HCT116 (cell line): Measurements from ENCODE around the gene DPP10.

Experiments used
- CEBPB ChIP-seq: IDR thresholded peaks from 2 replicates; pipeline ENCODE4 v1.6.1; 2012; ENCODE audit warnings: low read depth
- EZH2 ChIP-seq: fragments of 200-600 bp; sonication (generic); IDR thresholded peaks from 2 replicates; pipeline ENCODE4 v1.6.1; 2017; ENCODE audit warnings: antibody characterized with exemption, mixed run types
- POLR2A ChIP-seq: IDR thresholded peaks from 2 replicates; pipeline ENCODE4 v1.7.0; 2011; ENCODE audit warnings: borderline replicate concordance; ENCODE audit not compliant: insufficient read depth, insufficient read length; ENCODE audit errors: extremely low read depth
- SP1 ChIP-seq: IDR thresholded peaks from 2 replicates; pipeline ENCODE4 v1.6.1; 2012; ENCODE audit warnings: low read depth
- SRF ChIP-seq: IDR thresholded peaks from 2 replicates; pipeline ENCODE4 v1.6.1; 2012; ENCODE audit warnings: low read depth
- TF ChIP-seq, protein P1 (sequence below): IDR thresholded peaks from 2 replicates; pipeline ENCODE4 v1.6.1; 2012
- TF ChIP-seq, protein P2 (sequence below): IDR thresholded peaks from 2 replicates; pipeline ENCODE4 v1.6.1; 2012; ENCODE audit warnings: low read depth
- TF ChIP-seq, protein P3 (sequence below), 3 experiments: fragments of 200-600 bp in 1 of 3; sonication (generic) in 1 of 3; IDR thresholded peaks in 2 of 3; conservative IDR thresholded peaks in 1 of 3; 2 replicates each; pipeline ENCODE4 v1.5.1; 2012 to 2017; ENCODE audit warnings: low read depth in 2 of 3, low read length in 2 of 3, antibody characterized with exemption in 1 of 3, borderline replicate concordance in 1 of 3, control low read depth in 1 of 3, mild to moderate bottlenecking in 1 of 3, mixed read lengths in 1 of 3, mixed run types in 1 of 3, moderate library complexity in 1 of 3; ENCODE audit not compliant: insufficient read depth in 1 of 3
- TF ChIP-seq, protein P4 (sequence below): IDR thresholded peaks from 2 replicates; pipeline ENCODE4 v1.6.1; 2012

DNA sequence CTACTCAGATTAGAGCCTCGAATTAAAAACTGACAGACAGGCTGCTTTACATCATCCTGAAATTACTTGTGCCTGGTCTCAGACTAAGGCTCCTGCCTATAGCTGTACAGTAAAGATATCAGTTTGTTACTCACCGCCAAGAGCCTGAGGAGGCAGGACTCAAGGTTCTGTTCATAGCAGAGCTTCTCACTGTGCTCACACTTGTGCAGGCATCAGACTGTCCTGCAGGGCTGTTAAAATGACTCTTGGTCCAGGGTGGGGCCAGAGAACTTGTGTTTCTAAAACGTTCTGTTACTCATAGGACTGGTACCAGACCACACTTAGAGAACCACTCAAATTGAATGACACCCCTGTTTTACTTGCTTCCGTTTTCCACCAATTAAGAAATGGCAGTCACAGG lies 310.0 kb downstream of the DPP10 start:
- TF ChIP-seq, protein P1, sequence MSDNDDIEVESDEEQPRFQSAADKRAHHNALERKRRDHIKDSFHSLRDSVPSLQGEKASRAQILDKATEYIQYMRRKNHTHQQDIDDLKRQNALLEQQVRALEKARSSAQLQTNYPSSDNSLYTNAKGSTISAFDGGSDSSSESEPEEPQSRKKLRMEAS = no peak
- TF ChIP-seq CEBPB (no peak), EZH2 (no peak), POLR2A (no peak), SP1 (no peak), SRF (no peak)
- TF ChIP-seq, protein P2, sequence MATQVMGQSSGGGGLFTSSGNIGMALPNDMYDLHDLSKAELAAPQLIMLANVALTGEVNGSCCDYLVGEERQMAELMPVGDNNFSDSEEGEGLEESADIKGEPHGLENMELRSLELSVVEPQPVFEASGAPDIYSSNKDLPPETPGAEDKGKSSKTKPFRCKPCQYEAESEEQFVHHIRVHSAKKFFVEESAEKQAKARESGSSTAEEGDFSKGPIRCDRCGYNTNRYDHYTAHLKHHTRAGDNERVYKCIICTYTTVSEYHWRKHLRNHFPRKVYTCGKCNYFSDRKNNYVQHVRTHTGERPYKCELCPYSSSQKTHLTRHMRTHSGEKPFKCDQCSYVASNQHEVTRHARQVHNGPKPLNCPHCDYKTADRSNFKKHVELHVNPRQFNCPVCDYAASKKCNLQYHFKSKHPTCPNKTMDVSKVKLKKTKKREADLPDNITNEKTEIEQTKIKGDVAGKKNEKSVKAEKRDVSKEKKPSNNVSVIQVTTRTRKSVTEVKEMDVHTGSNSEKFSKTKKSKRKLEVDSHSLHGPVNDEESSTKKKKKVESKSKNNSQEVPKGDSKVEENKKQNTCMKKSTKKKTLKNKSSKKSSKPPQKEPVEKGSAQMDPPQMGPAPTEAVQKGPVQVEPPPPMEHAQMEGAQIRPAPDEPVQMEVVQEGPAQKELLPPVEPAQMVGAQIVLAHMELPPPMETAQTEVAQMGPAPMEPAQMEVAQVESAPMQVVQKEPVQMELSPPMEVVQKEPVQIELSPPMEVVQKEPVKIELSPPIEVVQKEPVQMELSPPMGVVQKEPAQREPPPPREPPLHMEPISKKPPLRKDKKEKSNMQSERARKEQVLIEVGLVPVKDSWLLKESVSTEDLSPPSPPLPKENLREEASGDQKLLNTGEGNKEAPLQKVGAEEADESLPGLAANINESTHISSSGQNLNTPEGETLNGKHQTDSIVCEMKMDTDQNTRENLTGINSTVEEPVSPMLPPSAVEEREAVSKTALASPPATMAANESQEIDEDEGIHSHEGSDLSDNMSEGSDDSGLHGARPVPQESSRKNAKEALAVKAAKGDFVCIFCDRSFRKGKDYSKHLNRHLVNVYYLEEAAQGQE = no peak
- TF ChIP-seq, protein P3, sequence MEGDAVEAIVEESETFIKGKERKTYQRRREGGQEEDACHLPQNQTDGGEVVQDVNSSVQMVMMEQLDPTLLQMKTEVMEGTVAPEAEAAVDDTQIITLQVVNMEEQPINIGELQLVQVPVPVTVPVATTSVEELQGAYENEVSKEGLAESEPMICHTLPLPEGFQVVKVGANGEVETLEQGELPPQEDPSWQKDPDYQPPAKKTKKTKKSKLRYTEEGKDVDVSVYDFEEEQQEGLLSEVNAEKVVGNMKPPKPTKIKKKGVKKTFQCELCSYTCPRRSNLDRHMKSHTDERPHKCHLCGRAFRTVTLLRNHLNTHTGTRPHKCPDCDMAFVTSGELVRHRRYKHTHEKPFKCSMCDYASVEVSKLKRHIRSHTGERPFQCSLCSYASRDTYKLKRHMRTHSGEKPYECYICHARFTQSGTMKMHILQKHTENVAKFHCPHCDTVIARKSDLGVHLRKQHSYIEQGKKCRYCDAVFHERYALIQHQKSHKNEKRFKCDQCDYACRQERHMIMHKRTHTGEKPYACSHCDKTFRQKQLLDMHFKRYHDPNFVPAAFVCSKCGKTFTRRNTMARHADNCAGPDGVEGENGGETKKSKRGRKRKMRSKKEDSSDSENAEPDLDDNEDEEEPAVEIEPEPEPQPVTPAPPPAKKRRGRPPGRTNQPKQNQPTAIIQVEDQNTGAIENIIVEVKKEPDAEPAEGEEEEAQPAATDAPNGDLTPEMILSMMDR (IDR thresholded peaks at IDR 0.05 in 2 of 3, conservative IDR thresholded peaks at IDR 0.05 in 1 of 3; ENCODE audit: borderline replicate concordance in 1 of 3, insufficient read depth in 1 of 3, low read depth in 2 of 3, low read length in 2 of 3) = no peak
- TF ChIP-seq, protein P4, sequence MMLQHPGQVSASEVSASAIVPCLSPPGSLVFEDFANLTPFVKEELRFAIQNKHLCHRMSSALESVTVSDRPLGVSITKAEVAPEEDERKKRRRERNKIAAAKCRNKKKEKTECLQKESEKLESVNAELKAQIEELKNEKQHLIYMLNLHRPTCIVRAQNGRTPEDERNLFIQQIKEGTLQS = no peak
